Cerebellar cortex (tissue), 1 donor: ENCODE results near the gene CIROP.
"Not testable (repeated sequence)": the region's sequence is repeated elsewhere in the genome, so short reads cannot be mapped to it uniquely, and the experiment has no call there.

Source experiments
- DNase-seq: peaks from one replicate; pipeline ENCODE4 v3.0.0-alpha.2; 2015; ENCODE audit warnings: low spot score

CIROP gene

DNA sequence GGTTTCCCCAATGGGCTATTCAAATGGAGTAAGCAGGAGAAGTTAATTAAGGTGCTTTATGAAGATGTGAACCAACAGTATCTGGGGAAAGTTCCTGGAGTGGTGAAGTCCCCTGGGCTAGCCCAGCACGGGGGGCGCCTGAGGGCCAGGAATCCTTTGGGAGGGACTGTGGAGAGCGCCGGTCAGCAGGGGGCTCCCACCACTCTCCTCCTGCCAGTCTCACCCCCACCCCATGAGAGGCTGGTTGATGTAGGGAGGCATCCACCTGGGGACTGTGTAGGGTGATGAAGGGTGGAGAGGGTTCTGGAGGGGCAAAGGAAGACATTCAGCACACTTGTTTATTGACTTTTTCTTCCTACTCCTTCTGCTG, 9.9 kb upstream of the CIROP start:
- no peak for DNase-seq

DNA sequence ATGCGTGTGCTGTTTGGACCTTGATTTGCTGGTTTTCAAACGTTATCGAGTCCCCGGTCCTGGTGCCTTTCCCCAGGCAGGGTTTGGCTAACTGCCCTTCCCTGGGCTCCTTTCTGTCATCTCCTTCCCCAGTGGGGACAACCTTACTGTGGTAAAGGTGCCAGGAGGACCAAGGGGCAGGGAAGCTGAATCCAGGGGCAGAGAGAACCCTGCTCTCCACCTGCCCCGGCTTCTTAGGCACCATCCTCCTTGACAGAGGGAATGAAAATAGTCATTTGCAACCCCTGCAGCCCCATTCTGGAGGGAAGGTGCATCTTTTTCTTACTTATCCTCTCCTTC, 9.3 kb upstream of the CIROP start:
- no peak for DNase-seq

- DNase-seq: no peak
These were observed 8.8 kb upstream of the CIROP start for GRCh38 chr14:23113431-23114119.

- no peak for DNase-seq
These were observed 7.8 kb upstream of the CIROP start for GRCh38 chr14:23112359-23113178.

GRCh38 chr14:23110579-23111365, 6.0 kb upstream of the CIROP start:
- DNase-seq: no peak

DNA sequence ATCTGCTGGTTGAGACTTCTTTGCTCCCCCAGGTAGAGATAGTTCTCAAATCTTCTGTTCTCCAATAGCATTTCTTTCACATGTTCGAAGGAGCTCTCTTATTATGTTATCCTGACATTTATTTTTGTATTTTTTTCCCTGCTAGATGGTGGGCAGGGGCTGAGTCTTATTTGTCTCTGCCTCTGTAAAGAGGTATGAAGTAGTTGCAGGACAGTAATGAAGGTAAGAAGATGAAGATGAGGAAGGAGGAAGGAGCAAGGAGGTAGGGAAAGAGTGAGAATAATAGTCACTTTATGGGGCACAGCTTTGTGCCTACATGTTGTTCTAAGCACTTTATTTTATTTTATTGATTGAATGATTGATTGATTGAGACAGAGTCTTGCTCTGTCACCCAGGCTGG, 5.0 kb upstream of the CIROP start:
- no peak for DNase-seq

- DNase-seq: not testable (repeated sequence)
These were observed 3.4 kb upstream of the CIROP start for GRCh38 chr14:23108169-23108568.

DNA sequence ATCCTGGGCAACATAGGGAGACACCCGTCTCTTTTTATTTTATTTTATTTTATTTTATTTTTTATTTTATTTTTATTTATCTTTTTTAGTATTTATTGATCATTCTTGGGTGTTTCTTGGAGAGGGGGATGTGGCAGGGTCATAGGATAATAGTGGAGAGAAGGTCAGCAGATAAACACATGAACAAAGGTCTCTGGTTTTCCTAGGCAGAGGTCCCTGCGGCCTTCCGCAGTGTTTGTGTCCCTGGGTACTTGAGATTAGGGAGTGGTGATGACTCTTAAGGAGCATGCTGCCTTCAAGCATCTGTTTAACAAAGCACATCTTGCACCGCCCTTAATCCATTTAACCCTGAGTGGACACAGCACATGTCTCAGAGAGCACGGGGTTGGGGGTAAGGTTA, 2.8 kb upstream of the CIROP start:
- DNase-seq: not testable (repeated sequence)

DNA sequence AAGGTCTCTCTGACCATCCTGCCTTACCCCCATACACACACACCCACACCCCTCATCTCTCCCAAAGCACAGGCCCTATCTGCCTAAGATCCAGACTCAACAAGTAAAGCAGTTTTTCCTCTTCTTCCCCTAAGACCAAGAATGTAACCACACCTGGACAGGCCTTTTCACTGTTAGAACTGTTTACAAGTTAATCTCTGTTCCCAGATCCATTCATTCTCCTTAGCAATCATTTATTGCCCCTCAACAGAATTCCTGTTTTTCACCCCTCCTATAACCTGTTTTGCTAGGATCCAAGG, 1.9 kb upstream of the CIROP start:
- DNase-seq: no peak

DNA sequence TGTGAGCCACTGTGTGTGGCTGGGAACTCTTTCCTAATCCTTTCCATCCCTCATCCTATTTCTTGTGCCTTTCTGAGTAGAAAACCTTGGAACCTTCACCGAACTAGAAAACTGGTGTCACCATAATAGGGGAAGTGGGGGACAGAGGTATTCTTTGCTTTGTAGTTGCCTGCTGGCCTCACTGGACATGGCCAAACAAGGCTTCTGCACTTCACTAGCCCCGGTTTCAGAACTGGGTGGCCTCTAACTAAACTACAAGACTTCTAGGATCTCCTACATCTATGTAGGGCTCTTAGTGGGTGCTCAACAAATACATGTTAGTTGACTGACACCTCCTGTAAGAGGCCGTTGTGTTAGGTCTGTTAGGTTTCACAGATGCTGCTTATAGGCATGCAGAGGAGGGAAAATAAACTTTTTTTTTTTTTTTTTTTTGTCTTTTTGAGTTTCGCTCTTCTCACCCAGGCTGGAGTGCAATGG, 597 bp upstream of the CIROP start:
- no peak for DNase-seq

GRCh38 chr14:23104070-23104590, 659 bp downstream of the CIROP start:
- no peak for DNase-seq

GRCh38 chr14:23103581-23103980, 1.2 kb downstream of the CIROP start:
- DNase-seq: no peak

GRCh38 chr14:23102801-23103200, 2.0 kb downstream of the CIROP start:
- DNase-seq: no peak

DNA sequence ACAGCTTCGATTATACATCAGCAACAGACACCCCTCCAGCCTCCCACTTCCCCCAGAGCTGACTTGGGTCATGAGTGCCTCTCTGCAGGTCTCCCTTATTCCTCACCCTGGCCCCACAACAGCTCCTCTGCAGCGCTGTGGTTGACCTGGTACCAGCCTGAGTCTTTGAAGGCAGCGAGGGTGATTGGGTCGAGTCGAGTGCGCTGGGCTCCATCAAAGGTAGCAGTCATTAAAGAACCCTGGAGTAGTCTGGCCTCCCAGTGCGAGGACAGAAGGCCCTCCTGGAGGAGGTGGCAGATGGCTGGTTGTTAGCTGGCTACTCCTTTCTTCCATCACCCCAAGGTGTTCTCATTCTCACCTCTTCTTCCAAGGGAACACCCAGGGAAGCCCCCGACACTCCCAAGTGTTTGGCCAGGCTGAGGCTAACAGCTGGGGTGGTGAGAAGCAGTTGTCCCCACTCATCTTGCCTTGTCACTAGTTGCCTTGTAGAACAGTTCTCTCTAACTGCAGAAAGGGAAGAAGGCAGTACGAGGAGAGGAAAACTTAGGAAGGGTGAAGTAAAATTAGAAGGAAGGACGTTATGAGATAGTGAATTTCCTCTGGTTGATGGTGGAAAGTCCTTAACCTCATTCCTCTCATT, 2.7 kb downstream of the CIROP start:
- no peak for DNase-seq

GRCh38 chr14:23101213-23101970, 3.4 kb downstream of the CIROP start:
- DNase-seq: no peak

DNA sequence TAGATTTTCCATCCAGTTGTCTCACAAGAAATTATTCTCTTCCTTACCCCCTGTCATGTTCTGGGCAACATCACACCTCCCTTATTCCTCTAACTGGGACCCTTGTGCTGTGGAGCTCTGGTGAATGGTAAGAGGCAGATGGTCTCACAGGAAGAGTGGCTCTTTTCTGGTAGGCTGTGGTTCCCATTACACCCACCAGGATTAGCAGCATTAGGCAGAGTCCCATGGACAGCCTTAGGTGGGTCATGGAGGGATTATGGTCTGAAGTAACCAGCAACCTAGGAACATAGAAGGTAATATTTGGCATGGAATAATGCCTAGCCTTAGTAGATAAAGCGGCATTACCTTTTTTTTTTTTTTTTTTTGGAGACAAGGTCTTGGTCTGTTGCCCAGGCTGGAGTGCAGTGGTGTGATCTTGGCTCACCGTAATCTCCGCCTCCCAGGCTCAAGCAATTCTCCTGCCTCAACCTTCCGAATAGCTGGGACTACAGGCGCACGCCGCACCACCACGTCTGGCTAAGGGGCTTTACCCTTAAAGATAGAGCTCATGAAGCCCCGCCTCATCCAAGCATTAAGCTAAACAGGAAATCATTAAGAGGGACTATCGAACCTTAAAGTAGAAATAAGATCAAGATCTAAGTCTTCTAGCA, 5.5 kb downstream of the CIROP start:
- no peak for DNase-seq

DNA sequence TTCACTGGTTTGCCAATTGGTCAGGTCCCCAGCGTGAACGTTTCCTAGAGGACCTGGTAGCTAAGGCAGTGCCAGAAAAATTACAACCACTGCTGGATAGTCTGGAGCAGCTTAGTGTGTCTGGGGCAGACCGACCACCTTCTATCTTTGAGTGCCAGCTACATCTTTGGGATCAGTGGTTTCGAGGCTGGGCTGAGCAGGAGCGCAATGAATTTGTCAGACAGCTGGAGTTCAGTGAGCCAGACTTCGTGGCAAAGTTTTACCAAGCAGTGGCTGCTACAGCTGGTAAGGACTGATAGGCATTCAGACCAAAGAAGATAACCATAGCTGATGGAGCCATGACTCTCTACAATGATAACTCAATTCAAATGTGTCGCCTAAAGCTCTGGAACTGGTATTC, 7.0 kb downstream of the CIROP start:
- no peak for DNase-seq

- DNase-seq: peak; percentile 100
These were observed 9.3 kb downstream of the CIROP start, which contains the start of gene C14orf119 for GRCh38 chr14:23095196-23096108. TSS of gene C14orf119 (plus strand) at chr14:23095505. CDS start at chr14:23097659, 2,154 bp downstream.

- peak; percentile 90 for DNase-seq
These were observed 10.1 kb downstream of the CIROP start, which contains the start of gene ACIN1 for GRCh38 chr14:23094666-23095195. TSS of gene ACIN1 (minus strand) at chr14:23095136. CDS start at chr14:23095112, 24 bp downstream.
